Large intestine (tissue), 12 donors: ENCODE measurements around the gene WDR62. TPM values are rescaled to one million over a fixed set of nuclear protein-coding genes. Genes with fewer than 3 reads are reported as not detected.

Experiments
- DNase-seq, 2 donors: peaks; one replicate each; pipeline versions ENCODE4 v3.0.0 to v3.0.0-alpha.2; 2013
- H3K27ac ChIP-seq: one replicate; pipeline ENCODE4 v1.5.1; 2013; ENCODE audit warnings: low read length
- H3K27me3 ChIP-seq: 2 replicates; pipeline ENCODE4 v1.6.1; 2013; ENCODE audit warnings: low read length; ENCODE audit not compliant: control insufficient read depth, insufficient read depth
- H3K36me3 ChIP-seq: 2 replicates; pipeline ENCODE4 v1.6.1; 2013; ENCODE audit warnings: low read length; ENCODE audit not compliant: control insufficient read depth, insufficient read depth
- H3K4me1 ChIP-seq: one replicate; pipeline ENCODE4 v1.6.1; 2013; ENCODE audit warnings: low read length; ENCODE audit not compliant: control insufficient read depth, insufficient read depth
- H3K4me3 ChIP-seq: one replicate; pipeline ENCODE4 v1.5.1; 2013; ENCODE audit warnings: low read length
- H3K9me3 ChIP-seq: one replicate; pipeline ENCODE4 v1.6.1; 2013; ENCODE audit warnings: mild to moderate bottlenecking, low read depth, low read length, moderate library complexity; ENCODE audit not compliant: control insufficient read depth
- WGBS: methylation state at CpG from one replicate; pipeline ENCODE4 v1.1.5; 2013; ENCODE audit warnings: low lambda C conversion rate; ENCODE audit not compliant: insufficient coverage; 5-methylcytosine and 5-hydroxymethylcytosine counted together
- long read RNA-seq, 11 donors: transcript quantifications; one replicate each; lab custom pipeline, GENCODE V29; 2026
- polyA plus RNA-seq: library from polyadenylated mRNA; unstranded; fragments of 120-200 nt; gene quantifications from one replicate; pipeline ENCODE4 v1.2.1, GENCODE V29; 2013

The WDR62 gene
- polyA plus RNA-seq, result 2.6 TPM
- long read RNA-seq, donor 1, result 0 reads
- long read RNA-seq, donor 2, partial matches to known transcripts, result 43 of 173 reads
- long read RNA-seq, donor 2, other reads (novel, unspliced or antisense), result 130 of 173 reads
- long read RNA-seq, donor 3, result 0 reads
- long read RNA-seq, donor 4, result 0 reads
- long read RNA-seq, donor 5, result 0 reads
- long read RNA-seq, donor 6, result 0 reads
- long read RNA-seq, donor 7, result 0 reads
- long read RNA-seq, donor 8, partial matches to known transcripts, result 160 of 165 reads
- long read RNA-seq, donor 8, other reads (novel, unspliced or antisense), result 5 of 165 reads
- long read RNA-seq, donor 9, result 0 reads
- long read RNA-seq, donor 10, result 0 reads
- long read RNA-seq, donor 11, result 0 reads

GRCh38 chr19:36054733-36055686, at the start of gene WDR62:
Gene WDR62, plus strand, starts transcription at chr19:36054897. Its CDS starts 75 bp downstream, at chr19:36054972.
- Histone ChIP-seq H3K27ac (peak within 1 kb of the TSS; percentile 97), H3K9me3 (no peaks in the 10 kb centered on the region), H3K4me1 (peaks cover 27% of the 10 kb centered on the region), H3K4me3 (peak within 1 kb of the TSS; percentile 70), H3K36me3 (no peaks in the 10 kb centered on the region), H3K27me3 (no peaks in the 10 kb centered on the region)
- DNase-seq, result no peak
- 17% methylated on average over 1 of the region's 76 CpGs for WGBS

- no peaks in the 10 kb centered on the region for H3K9me3 ChIP-seq
- no peaks in the 10 kb centered on the region for H3K27me3 ChIP-seq
- no CpG with 5 or more reads among the region's 5 CpGs for WGBS
- no peak overlapping the region for H3K27ac ChIP-seq
- H3K4me1 ChIP-seq, result peaks cover 9% of the 10 kb centered on the region
- DNase-seq, result no peak
- H3K36me3 ChIP-seq, result peaks cover 14% of the 10 kb centered on the region
- H3K4me3 ChIP-seq, result no peak overlapping the region
Measured at GRCh38 chr19:36006955-36007354, 47.7 kb upstream of the WDR62 start.

- Histone ChIP-seq H3K4me1 (peaks cover 9% of the 10 kb centered on the region), H3K27ac (peak within 1 kb of the TSS; percentile 54), H3K36me3 (peaks cover 8% of the 10 kb centered on the region), H3K9me3 (no peaks in the 10 kb centered on the region), H3K27me3 (no peaks in the 10 kb centered on the region), H3K4me3 (peak within 1 kb of the TSS; percentile 50)
- peak; percentile 75 to 88 for DNase-seq
- WGBS, result no CpG with 5 or more reads among the region's 19 CpGs
Measured at GRCh38 chr19:36008336-36008978, 46.2 kb upstream of the WDR62 start, which contains the start of gene SYNE4. Gene SYNE4, minus strand, starts transcription at chr19:36008813. Its CDS starts 132 bp downstream, at chr19:36008681.

- H3K27ac ChIP-seq, result peak overlapping the region; percentile 54
- DNase-seq, result peak; percentile 57 to 68
- peaks cover 8% of the 10 kb centered on the region for H3K36me3 ChIP-seq
- H3K27me3 ChIP-seq, result no peaks in the 10 kb centered on the region
- H3K9me3 ChIP-seq, result no peaks in the 10 kb centered on the region
- H3K4me3 ChIP-seq, result peak overlapping the region; percentile 50
- peaks cover 9% of the 10 kb centered on the region for H3K4me1 ChIP-seq
- no CpG with 5 or more reads among the region's 50 CpGs for WGBS
Measured at GRCh38 chr19:36009220-36009619, 45.5 kb upstream of the WDR62 start.

- Histone ChIP-seq H3K4me1 (peaks cover 9% of the 10 kb centered on the region), H3K27ac (no peak overlapping the region), H3K4me3 (peak overlapping the region; percentile 19), H3K36me3 (peaks cover 4% of the 10 kb centered on the region), H3K27me3 (no peaks in the 10 kb centered on the region), H3K9me3 (no peaks in the 10 kb centered on the region)
- WGBS, result no CpG with 5 or more reads among the region's 15 CpGs
- DNase-seq, result no peak
Measured at GRCh38 chr19:36009633-36010379, 44.9 kb upstream of the WDR62 start.

- Histone ChIP-seq H3K36me3 (peaks cover under 1% of the 10 kb centered on the region), H3K9me3 (no peaks in the 10 kb centered on the region), H3K4me1 (peaks cover 9% of the 10 kb centered on the region), H3K4me3 (no peak overlapping the region), H3K27ac (no peak overlapping the region), H3K27me3 (no peaks in the 10 kb centered on the region)
- no CpG with 5 or more reads among the region's 11 CpGs for WGBS
- DNase-seq, result no peak
Measured at GRCh38 chr19:36010402-36010801, 44.3 kb upstream of the WDR62 start.

- Histone ChIP-seq H3K36me3 (peaks cover 15% of the 10 kb centered on the region), H3K27me3 (no peaks in the 10 kb centered on the region), H3K4me1 (peaks cover 9% of the 10 kb centered on the region), H3K9me3 (no peaks in the 10 kb centered on the region), H3K4me3 (peak overlapping the region; percentile 69), H3K27ac (peak overlapping the region; percentile 11)
- no CpG with 5 or more reads among the region's 15 CpGs for WGBS
- DNase-seq, result no peak
Measured at GRCh38 chr19:36013280-36014011, 41.3 kb upstream of the WDR62 start.

- Histone ChIP-seq H3K27ac (peak within 1 kb of the TSS; percentile 11), H3K9me3 (no peaks in the 10 kb centered on the region), H3K4me3 (peak within 1 kb of the TSS; percentile 69), H3K27me3 (no peaks in the 10 kb centered on the region), H3K36me3 (peaks cover 15% of the 10 kb centered on the region), H3K4me1 (peaks cover 6% of the 10 kb centered on the region)
- peak; percentile 99 to 100 for DNase-seq
- no CpG with 5 or more reads among the region's 42 CpGs for WGBS
Measured at GRCh38 chr19:36014012-36014924, 40.4 kb upstream of the WDR62 start, which contains the start of gene ALKBH6. Gene ALKBH6, minus strand, starts transcription at chr19:36014213. Its CDS starts 816 bp downstream, at chr19:36013397.
